Activated CD4-positive, CD25-positive, alpha-beta regulatory T cell treated with anti-CD3 and anti-CD28 coated beads, Interleukin-2, amount 50 U/mL, for 16 hours (primary cell): ENCODE results near the gene COL25A1.
"Not testable (repeated sequence)": the region's sequence is repeated elsewhere in the genome, so short reads cannot be mapped to it uniquely, and the experiment has no call there.

Experiments
- DNase-seq: peaks from one replicate; pipeline ENCODE4 v3.0.0-alpha.2; 2020; ENCODE audit warnings: low read depth, low spot score

The COL25A1 gene

GRCh38 chr4:108963910-108964309 is 338.5 kb downstream of the COL25A1 start:
- no peak for DNase-seq

DNA sequence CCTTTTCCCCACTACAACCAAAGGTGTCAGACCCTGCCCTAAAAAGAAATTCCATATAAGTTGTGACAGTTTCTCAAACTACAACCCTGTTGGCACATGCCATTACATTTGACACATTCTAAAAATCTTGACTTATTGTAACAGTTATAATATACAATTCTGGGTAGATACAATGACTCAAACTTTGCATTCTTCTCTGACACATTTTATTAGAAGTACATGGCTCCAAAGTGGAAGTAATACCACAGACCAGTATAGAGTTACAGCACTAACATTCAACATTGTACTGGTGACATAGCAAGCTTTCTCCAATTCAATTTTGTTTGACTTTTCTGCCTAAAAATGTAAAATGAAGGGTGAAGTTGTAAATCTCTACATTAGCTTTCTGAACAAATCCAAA is 343.0 kb downstream of the COL25A1 start:
- no peak for DNase-seq

DNA sequence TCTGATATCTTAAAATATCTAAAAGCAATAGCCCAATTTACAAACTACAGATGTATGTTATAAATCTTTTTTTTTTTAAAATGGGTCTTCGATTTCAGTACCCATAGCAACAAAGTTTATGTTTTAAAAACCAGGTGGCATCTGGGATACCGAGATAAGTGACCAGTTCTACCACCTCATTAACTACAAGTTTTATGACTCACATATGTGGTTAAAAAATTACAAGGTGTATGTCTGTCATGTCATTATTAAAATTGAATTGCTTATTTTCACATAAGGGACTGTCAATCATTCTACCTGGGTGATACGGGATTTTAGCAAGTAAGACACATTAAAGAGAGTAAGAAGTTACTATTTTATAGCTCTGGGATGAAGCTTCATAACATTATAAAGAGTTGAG is 347.6 kb downstream of the COL25A1 start:
- DNase-seq, result no peak

DNA sequence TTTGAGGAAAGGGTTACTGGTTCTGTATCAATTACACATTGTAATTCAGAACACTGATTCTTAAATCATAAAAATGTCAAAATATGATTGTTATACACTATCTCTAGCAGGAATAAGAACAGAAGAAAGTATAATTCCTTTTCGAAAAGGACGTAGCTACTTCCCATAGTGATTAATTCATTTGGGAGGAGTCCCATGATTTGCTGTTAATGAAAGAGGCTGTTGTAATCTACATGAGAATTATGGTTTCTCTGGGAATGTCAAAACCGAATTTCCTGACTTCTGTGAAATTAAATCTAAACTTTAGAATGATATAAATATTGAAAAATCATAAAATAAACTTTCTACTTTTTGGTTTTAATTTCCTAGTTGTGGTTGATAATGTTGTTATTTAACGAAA is 348.5 kb downstream of the COL25A1 start:
- no peak for DNase-seq

DNA sequence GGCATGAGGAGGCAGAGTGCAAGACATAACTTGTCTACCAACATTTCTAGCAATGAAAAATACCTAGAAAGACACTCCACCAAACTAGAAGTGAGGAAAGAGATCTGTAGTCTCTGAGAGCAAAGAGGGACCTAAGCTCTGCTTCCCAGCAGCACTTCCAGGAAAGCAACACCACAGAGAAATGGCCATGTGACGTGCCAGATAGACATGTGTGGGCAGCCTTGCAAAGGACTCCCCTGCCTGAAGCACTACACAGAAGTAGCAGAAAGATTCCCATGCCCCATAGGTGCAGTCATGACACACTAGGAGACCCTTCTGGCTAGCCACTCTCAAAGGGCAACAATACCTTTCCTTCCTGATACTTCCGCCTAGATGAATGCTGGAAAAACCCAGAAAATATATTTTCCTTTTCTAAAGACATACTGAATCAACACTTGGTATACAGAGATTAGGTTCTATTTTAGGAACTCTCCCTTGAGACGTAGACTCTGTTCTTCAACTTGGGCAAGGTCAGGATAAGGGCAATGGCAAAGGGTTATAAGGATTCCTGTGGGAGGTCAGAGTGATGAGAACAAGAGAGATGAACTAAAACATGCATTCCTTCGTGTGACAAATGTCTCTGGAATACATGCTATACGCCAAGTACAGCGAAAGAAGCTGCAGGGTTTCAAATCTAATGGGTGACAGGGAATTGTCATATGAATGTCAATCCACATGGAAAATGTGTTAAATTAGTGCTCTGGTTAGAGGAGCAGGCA is 352.1 kb downstream of the COL25A1 start:
- DNase-seq, result no peak

- DNase-seq, result no peak
These were observed 354.9 kb downstream of the COL25A1 start for GRCh38 chr4:108947526-108947925.

- no peak for DNase-seq
These were observed 356.2 kb downstream of the COL25A1 start for GRCh38 chr4:108946237-108946636.

GRCh38 chr4:108943976-108944591 is 358.4 kb downstream of the COL25A1 start:
- no peak for DNase-seq

DNA sequence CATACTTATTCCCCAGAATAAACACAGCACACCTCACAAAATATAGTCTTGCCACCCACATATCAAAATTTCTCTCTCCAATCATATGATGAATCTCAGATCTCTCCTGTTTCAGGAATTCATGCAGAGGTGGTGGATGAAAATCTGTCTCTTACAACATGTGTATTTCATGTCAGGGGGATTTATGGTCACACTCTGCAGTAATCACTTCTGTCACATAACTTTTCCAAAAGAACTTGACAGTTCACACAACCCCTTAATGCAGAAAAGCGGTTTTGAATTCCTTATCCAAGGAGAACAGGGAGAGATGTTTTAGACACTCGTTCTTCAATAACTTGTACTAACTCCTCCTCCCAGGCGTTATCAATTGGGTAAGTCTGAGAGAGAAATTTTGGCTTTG is 359.1 kb downstream of the COL25A1 start:
- DNase-seq, result no peak

- no peak for DNase-seq
These were observed 360.5 kb downstream of the COL25A1 start for GRCh38 chr4:108941904-108942430.

DNA sequence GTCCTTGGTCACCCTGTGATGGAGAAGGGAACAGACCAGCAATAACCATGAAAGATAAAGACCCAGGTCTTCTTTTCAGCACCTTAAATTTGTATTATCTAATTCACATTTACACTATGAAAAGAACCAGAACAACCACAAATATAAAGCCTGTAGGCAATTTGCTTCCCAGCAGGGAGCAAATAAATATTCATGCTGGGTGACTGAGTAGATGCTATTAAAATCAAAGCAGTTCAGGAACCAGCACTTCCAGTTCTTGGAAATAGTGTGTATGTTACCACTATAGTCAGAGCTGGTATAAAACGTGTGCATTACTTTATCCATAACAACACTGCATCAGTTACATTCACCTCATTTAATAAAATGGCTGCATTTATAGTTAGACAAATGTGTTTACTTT is 361.8 kb downstream of the COL25A1 start:
- DNase-seq, result no peak

GRCh38 chr4:108940149-108940548 is 362.3 kb downstream of the COL25A1 start:
- no peak for DNase-seq

GRCh38 chr4:108937066-108937465 is 365.4 kb downstream of the COL25A1 start:
- no peak for DNase-seq

DNA sequence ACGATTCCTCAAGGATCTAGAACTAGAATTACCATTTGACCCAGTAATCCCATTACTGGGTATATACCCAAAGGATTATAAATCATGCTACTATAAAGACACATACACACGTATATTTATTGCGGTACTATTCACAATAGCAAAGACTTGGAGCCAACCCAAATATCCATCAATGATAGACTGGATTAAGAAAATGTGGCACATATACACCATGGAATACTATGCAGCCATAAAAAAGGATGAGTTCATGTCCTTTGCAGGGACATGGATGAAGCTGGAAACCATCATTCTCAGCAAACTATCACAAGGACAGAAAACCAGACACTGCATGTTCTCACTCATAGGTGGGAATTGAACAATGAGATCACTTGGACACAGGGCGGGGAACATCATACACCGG is 368.5 kb downstream of the COL25A1 start:
- DNase-seq, result not testable (repeated sequence)

DNA sequence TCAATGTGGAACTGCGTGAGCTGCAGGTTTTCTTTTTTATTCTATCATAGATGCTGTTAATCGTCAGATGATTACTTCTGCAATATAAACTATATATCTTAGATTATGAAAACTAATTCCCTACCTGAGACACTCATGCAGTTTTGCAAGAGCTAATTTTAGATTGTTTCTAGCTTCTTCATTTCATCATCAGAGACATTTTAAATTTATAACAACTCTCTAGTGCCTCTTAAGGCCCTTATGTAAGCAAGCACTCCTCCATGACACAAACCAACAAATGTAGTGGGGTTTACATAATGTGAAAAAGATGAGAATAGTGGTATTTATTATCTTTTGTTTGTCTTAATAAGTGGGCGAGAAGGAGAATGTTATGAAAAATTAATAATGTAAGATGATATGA is 369.4 kb downstream of the COL25A1 start:
- no peak for DNase-seq

DNA sequence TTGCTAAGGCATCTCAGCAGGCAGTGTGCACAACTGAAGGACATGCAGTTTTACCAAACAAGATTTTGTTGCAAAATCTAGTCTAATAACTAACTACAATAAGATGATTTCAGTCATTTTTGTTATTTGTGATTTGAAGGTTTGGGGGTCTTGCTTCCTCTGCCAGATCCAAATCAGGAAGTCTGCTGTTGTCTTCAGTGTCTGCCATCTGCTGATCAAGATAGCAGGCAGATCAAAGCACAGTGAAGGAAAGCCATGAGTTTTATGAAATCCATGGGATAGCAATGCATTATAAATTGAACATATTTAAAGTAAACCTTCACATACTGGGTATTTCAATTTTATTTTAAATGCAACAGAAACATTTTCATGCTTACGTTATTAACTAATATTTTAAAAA is 370.5 kb downstream of the COL25A1 start:
- DNase-seq, result no peak

- DNase-seq, result no peak
These were observed 372.3 kb downstream of the COL25A1 start for GRCh38 chr4:108930186-108930585.

DNA sequence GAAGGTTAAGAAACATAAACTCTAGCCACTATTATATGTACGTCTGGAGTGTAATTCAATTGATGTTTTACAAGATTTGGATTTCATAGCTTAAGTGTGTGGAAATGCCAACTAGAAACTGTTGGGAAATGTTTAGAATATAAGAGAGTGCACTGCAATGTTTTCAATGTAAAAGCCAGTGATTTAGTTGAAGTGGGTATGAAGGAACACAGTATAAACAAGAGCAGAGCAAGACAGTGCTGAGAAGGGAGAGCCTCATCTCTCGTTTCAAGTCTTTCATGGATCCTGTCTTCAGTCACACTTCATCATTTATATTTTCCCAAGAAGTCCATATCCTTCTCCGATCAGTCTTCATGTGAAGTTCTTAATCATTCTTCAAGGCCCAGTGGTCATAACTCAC is 375.7 kb downstream of the COL25A1 start:
- no peak for DNase-seq

GRCh38 chr4:108926061-108926460 is 376.4 kb downstream of the COL25A1 start:
- DNase-seq, result no peak

- no peak for DNase-seq
These were observed 380.3 kb downstream of the COL25A1 start for GRCh38 chr4:108922191-108922590.

DNA sequence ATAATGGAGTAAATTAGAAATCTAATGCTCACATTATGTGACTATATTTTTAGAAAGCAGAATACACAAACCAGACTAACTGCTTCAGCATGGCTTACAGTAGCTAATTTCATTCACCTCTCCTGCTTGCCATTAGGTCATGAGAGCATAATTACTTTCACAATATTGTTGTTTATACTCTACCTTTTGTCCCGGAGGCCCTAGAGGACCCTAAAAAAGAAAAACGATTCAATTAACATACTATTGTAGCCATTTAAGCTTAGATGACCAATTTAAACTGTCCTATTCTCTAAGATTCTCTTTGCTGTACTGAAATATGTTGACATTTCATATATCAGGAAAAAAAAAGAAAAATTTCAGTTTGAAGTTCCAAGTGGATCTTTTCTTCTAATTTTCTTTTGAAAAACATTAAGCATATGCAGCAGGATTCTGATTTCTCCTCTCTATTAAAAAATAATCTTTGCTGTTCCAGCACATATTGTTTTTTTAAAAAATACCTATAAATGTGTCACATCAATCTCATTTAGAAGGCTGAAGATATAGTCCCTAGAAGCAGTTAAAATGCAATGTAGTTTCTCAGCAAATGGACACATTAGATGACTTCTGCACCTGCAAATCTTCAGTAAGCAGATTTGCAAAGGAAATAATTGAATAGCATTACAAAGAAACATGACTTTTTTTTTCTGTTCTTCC is 381.9 kb downstream of the COL25A1 start:
- DNase-seq, result no peak

GRCh38 chr4:108919226-108919893 is 383.1 kb downstream of the COL25A1 start:
- DNase-seq, result no peak
